MM.1S (cell line): ENCODE data around the gene PLCB1.

Experiments used
- DNase-seq: peaks from one replicate; pipeline ENCODE4 v3.0.0-alpha.2; 2015
- H2AFZ ChIP-seq: fragments of 300-600 bp; sonication (generic); 2 replicates; pipeline ENCODE4 v1.6.0; 2016; ENCODE audit warnings: antibody characterized with exemption, low read length
- H3F3A ChIP-seq: fragments of 300-600 bp; sonication (generic); 2 replicates; pipeline ENCODE4 v1.6.1; 2016; ENCODE audit warnings: mild to moderate bottlenecking, antibody characterized with exemption, low read length, moderate library complexity, mixed read lengths; ENCODE audit not compliant: insufficient read depth
- H3K27ac ChIP-seq: fragments of 300-600 bp; sonication (generic); 2 replicates; pipeline ENCODE4 v1.5.1; 2016; ENCODE audit warnings: mild to moderate bottlenecking, low read length
- H3K27me3 ChIP-seq: fragments of 300-600 bp; sonication (generic); replicated peaks from 2 replicates; pipeline ENCODE4 v1.6.0; 2016; ENCODE audit warnings: low read length; ENCODE audit not compliant: insufficient read depth
- H3K36me3 ChIP-seq: fragments of 300-600 bp; sonication (generic); replicated peaks from 2 replicates; pipeline ENCODE4 v1.6.1; 2016; ENCODE audit warnings: mild to moderate bottlenecking, low read length, mixed read lengths; ENCODE audit not compliant: insufficient read depth
- H3K4me1 ChIP-seq: fragments of 300-600 bp; sonication (generic); 2 replicates; pipeline ENCODE4 v1.6.1; 2016; ENCODE audit warnings: low read length, mixed read lengths
- H3K4me2 ChIP-seq: fragments of 300-600 bp; sonication (generic); 2 replicates; pipeline ENCODE4 v1.6.0; 2016; ENCODE audit warnings: low read depth, low read length
- H3K4me3 ChIP-seq: fragments of 300-600 bp; sonication (generic); 2 replicates; pipeline ENCODE4 v1.5.1; 2016; ENCODE audit warnings: low read length, mixed read lengths
- H3K79me2 ChIP-seq: fragments of 300-600 bp; sonication (generic); 2 replicates; pipeline ENCODE4 v1.6.1; 2016; ENCODE audit warnings: mixed run types, low read length, mixed read lengths
- H3K9ac ChIP-seq: fragments of 300-600 bp; sonication (generic); 2 replicates; pipeline ENCODE4 v1.6.1; 2016; ENCODE audit warnings: low read length, mixed read lengths
- H3K9me2 ChIP-seq: fragments of 300-600 bp; sonication (generic); replicated peaks from 2 replicates; pipeline ENCODE4 v1.6.1; 2016; ENCODE audit warnings: mild to moderate bottlenecking, low read length, mixed read lengths; ENCODE audit not compliant: insufficient read depth
- H3K9me3 ChIP-seq: fragments of 300-600 bp; sonication (generic); replicated peaks from 2 replicates; pipeline ENCODE4 v1.6.1; 2016; ENCODE audit warnings: mild to moderate bottlenecking, low read length, mixed read lengths; ENCODE audit not compliant: insufficient read depth
- H4K20me1 ChIP-seq: fragments of 300-600 bp; sonication (generic); 2 replicates; pipeline ENCODE4 v1.6.1; 2016; ENCODE audit warnings: mild to moderate bottlenecking, low read length, moderate library complexity, mixed read lengths; ENCODE audit not compliant: insufficient read depth
- CTCF ChIP-seq: fragments of 300-600 bp; sonication (generic); IDR thresholded peaks from 2 replicates; pipeline ENCODE4 v1.5.1; 2016; ENCODE audit warnings: antibody characterized with exemption, low read length, mixed read lengths
- EZH2 ChIP-seq: fragments of 300-600 bp; sonication (generic); optimal IDR thresholded peaks from 2 replicates; pipeline ENCODE3; 2017; ENCODE audit warnings: low read depth, mild to moderate bottlenecking, antibody characterized with exemption, low read length, mixed read lengths
- EZH2phosphoT487 ChIP-seq: fragments of 300-600 bp; sonication (generic); IDR thresholded peaks from 2 replicates; pipeline ENCODE4 v1.6.1; 2018; ENCODE audit warnings: antibody characterized with exemption, low read length

PLCB1 gene

GRCh38 chr20:8627340-8628004 is 495.4 kb downstream of the PLCB1 start:
- Histone ChIP-seq H3K9me3 (no peaks in the 10 kb centered on the region), H3K9me2 (no peaks in the 10 kb centered on the region), H3K79me2 (no peaks in the 10 kb centered on the region), H3K4me2 (no peak overlapping the region), H3K4me1 (no peaks in the 10 kb centered on the region), H2AFZ (no peak overlapping the region), H3K27ac (no peak overlapping the region), H3K9ac (no peak overlapping the region), H3F3A (no peaks in the 10 kb centered on the region), H3K36me3 (no peaks in the 10 kb centered on the region), H3K4me3 (no peak overlapping the region), H3K27me3 (no peaks in the 10 kb centered on the region), H4K20me1 (no peaks in the 10 kb centered on the region)
- DNase-seq: no peak
- TF ChIP-seq EZH2phosphoT487 (no peak), CTCF (no peak)

- Histone ChIP-seq H4K20me1 (no peaks in the 10 kb centered on the region), H3K4me3 (no peak overlapping the region), H3F3A (no peaks in the 10 kb centered on the region), H3K9ac (no peak overlapping the region), H3K4me2 (no peak overlapping the region), H3K27ac (no peak overlapping the region), H3K36me3 (no peaks in the 10 kb centered on the region), H3K79me2 (no peaks in the 10 kb centered on the region), H3K9me2 (no peaks in the 10 kb centered on the region), H3K4me1 (no peaks in the 10 kb centered on the region), H3K9me3 (no peaks in the 10 kb centered on the region), H2AFZ (no peak overlapping the region), H3K27me3 (no peaks in the 10 kb centered on the region)
- no peak for DNase-seq
- TF ChIP-seq EZH2phosphoT487 (no peak), EZH2 (no peak), CTCF (no peak)
Observed at GRCh38 chr20:8631271-8631670, 499.2 kb downstream of the PLCB1 start.

- Histone ChIP-seq H3F3A (no peaks in the 10 kb centered on the region), H2AFZ (no peak overlapping the region), H3K36me3 (no peaks in the 10 kb centered on the region), H4K20me1 (no peaks in the 10 kb centered on the region), H3K9me3 (no peaks in the 10 kb centered on the region), H3K9me2 (no peaks in the 10 kb centered on the region), H3K4me1 (no peaks in the 10 kb centered on the region), H3K27me3 (no peaks in the 10 kb centered on the region), H3K27ac (no peak overlapping the region), H3K4me2 (no peak overlapping the region), H3K4me3 (no peak overlapping the region), H3K79me2 (no peaks in the 10 kb centered on the region), H3K9ac (no peak overlapping the region)
- no peak for DNase-seq
- no peak for TF ChIP-seq CTCF
- no peak for TF ChIP-seq EZH2phosphoT487
- no peak for TF ChIP-seq EZH2
Observed at GRCh38 chr20:8633366-8633765, 501.3 kb downstream of the PLCB1 start.
